Measurements from ENCODE around the gene MCEE.

The MCEE gene

DNA sequence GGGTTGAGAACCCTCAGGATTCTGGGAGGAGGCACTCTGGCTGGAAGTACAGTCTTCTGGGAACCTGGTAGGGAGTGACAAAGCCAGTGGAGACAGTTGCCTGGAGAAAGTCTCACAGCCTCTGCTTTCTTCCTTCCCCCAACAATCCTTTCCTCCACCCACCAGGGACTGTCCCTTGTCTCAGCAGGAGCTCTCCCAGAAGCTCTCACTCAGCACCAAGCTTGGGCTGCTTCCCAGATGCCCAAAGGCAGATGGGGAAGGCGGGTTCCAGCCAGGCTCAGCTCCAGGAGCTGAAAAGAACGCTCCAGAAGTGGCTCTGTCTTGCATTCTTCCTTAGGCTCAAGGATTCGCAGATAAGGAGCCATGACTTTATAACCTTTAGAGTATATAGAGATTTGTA, 69.2 kb downstream of the MCEE start:
- DNase-seq (ENCODE audit: low read depth), result no peak
- H3K4me3 ChIP-seq (ENCODE audit: low read length), result no peak overlapping the region
- TF ChIP-seq CTCF (IDR thresholded peaks at IDR 0.05; ENCODE audit: insufficient read depth, low read depth, low read length, missing control alignments), result no peak

DNA sequence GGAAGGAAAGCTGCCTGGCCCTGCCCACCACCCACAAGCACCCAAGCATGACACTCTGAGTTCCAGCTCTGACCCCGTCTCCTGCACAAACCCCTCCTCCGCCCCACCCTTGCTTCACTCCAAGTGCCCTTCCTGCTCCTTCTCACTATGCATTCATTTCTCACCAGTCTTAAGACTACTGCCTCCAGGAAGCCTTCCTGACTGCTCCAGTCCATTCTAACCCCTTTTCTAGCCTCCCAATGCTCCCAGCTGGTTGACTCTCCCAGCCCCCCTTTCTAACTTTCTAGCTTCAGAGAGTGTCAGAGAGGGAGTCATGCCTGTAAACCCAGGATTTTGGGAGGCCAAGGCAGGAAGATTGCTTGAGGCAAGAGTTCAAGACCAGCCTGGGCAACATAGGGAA, 69.8 kb downstream of the MCEE start:
- no peak overlapping the region for H3K4me3 ChIP-seq (ENCODE audit: low read length)
- no peak for TF ChIP-seq CTCF (IDR thresholded peaks at IDR 0.05; ENCODE audit: insufficient read depth, low read depth, low read length, missing control alignments)
- no peak for DNase-seq (ENCODE audit: low read depth)

Measured in epithelial cell of esophagus (primary cell).